WTC11 (cell line): ENCODE data around the gene PLXNB2. TPM values are rescaled to one million over a fixed set of nuclear protein-coding genes. Genes with fewer than 3 reads are reported as not detected.

Source experiments
- ETV6 ChIP-seq: sonication (generic); formaldehyde crosslinking; IDR thresholded peaks from 2 replicates; pipeline ENCODE4 v1.8.1; 2022; ENCODE audit warnings: mild to moderate bottlenecking, missing genetic modification reagents
- FOXP1 ChIP-seq: sonication (generic); formaldehyde crosslinking; IDR thresholded peaks from 2 replicates; pipeline ENCODE4 v1.8.0; 2022; ENCODE audit warnings: missing genetic modification reagents, mild to moderate bottlenecking, moderate library complexity, borderline replicate concordance
- GABPB1 ChIP-seq: sonication (generic); formaldehyde crosslinking; IDR thresholded peaks from 2 replicates; pipeline ENCODE4 v1.8.1; 2023; ENCODE audit warnings: mild to moderate bottlenecking, missing genetic modification reagents
- GRHL2 ChIP-seq: fragments of 250-450 bp; sonication (Bioruptor Pico); IDR thresholded peaks from 2 replicates; pipeline ENCODE4 v1.8.0; 2022; ENCODE audit warnings: mild to moderate bottlenecking, moderate library complexity; ENCODE audit not compliant: insufficient replicate concordance, severe bottlenecking
- HMGA2 ChIP-seq: fragments of 250-450 bp; sonication (Bioruptor Pico); IDR thresholded peaks from 2 replicates; pipeline ENCODE4 v1.4.0; 2021; ENCODE audit warnings: mild to moderate bottlenecking, moderate library complexity
- JUN ChIP-seq: sonication (generic); formaldehyde crosslinking; IDR thresholded peaks from 2 replicates; pipeline ENCODE4 v1.8.0; 2023; ENCODE audit warnings: mild to moderate bottlenecking, missing genetic modification reagents
- NFE2L1 ChIP-seq: sonication (generic); formaldehyde crosslinking; IDR thresholded peaks from 2 replicates; pipeline ENCODE4 v1.8.1; 2023; ENCODE audit warnings: missing genetic modification reagents
- RELA ChIP-seq: sonication (generic); formaldehyde crosslinking; IDR thresholded peaks from 2 replicates; pipeline ENCODE4 v1.8.1; 2022; ENCODE audit warnings: missing genetic modification reagents, mild to moderate bottlenecking, borderline replicate concordance
- SMAD3 ChIP-seq: sonication (generic); formaldehyde crosslinking; IDR thresholded peaks from 2 replicates; pipeline ENCODE4 v1.8.0; 2022; ENCODE audit warnings: missing genetic modification reagents, mild to moderate bottlenecking, borderline replicate concordance
- SOX15 ChIP-seq: fragments of 250-450 bp; sonication (Bioruptor Pico); IDR thresholded peaks from 2 replicates; pipeline ENCODE4 v1.9.0; 2021; ENCODE audit warnings: mild to moderate bottlenecking
- TCF7 ChIP-seq: sonication (generic); formaldehyde crosslinking; IDR thresholded peaks from 2 replicates; pipeline ENCODE4 v1.8.0; 2022; ENCODE audit warnings: mild to moderate bottlenecking, low read depth, missing genetic modification reagents, moderate library complexity
- TEAD1 ChIP-seq: sonication (generic); formaldehyde crosslinking; IDR thresholded peaks from 2 replicates; pipeline ENCODE4 v1.8.0; 2022; ENCODE audit warnings: mild to moderate bottlenecking, missing genetic modification reagents
- TP53 ChIP-seq: sonication (generic); formaldehyde crosslinking; IDR thresholded peaks from 2 replicates; pipeline ENCODE4 v1.8.1; 2023; ENCODE audit warnings: mild to moderate bottlenecking, missing genetic modification reagents
- ZBTB21 ChIP-seq: sonication (generic); formaldehyde crosslinking; IDR thresholded peaks from 2 replicates; pipeline ENCODE4 v1.8.1; 2023; ENCODE audit warnings: mild to moderate bottlenecking, missing genetic modification reagents, borderline replicate concordance
- ZBTB43 ChIP-seq: sonication (generic); formaldehyde crosslinking; IDR thresholded peaks from 2 replicates; pipeline ENCODE4 v1.8.1; 2023; ENCODE audit warnings: mild to moderate bottlenecking, missing genetic modification reagents
- ZNF121 ChIP-seq: sonication (generic); formaldehyde crosslinking; IDR thresholded peaks from 2 replicates; pipeline ENCODE4 v1.8.0; 2023; ENCODE audit warnings: missing genetic modification reagents
- ZNF263 ChIP-seq: sonication (generic); formaldehyde crosslinking; IDR thresholded peaks from 2 replicates; pipeline ENCODE4 v1.8.1; 2022; ENCODE audit warnings: low read depth, mild to moderate bottlenecking, moderate library complexity, missing genetic modification reagents
- ZNF317 ChIP-seq: sonication (generic); formaldehyde crosslinking; IDR thresholded peaks from 2 replicates; pipeline ENCODE4 v1.8.1; 2023; ENCODE audit warnings: low read depth, mild to moderate bottlenecking, moderate library complexity, missing genetic modification reagents, borderline replicate concordance
- total RNA-seq: library from RNA; stranded (reverse); gene quantifications from 3 replicates; pipeline ENCODE4 v1.2.3, GENCODE V29; 2021
- TF ChIP-seq, protein P1 (sequence below): sonication (generic); formaldehyde crosslinking; IDR thresholded peaks from 2 replicates; pipeline ENCODE4 v1.8.0; 2022; ENCODE audit warnings: mild to moderate bottlenecking, missing genetic modification reagents
- TF ChIP-seq, protein P2 (sequence below): sonication (generic); formaldehyde crosslinking; IDR thresholded peaks from 2 replicates; pipeline ENCODE4 v1.8.1; 2023; ENCODE audit warnings: mild to moderate bottlenecking, missing genetic modification reagents, borderline replicate concordance
- TF ChIP-seq, protein P3 (sequence below): sonication (generic); formaldehyde crosslinking; IDR thresholded peaks from 2 replicates; pipeline ENCODE4 v1.8.0; 2023; ENCODE audit warnings: missing genetic modification reagents, mild to moderate bottlenecking, borderline replicate concordance
- TF ChIP-seq, protein P4 (sequence below): fragments of 250-450 bp; sonication (Bioruptor Pico); IDR thresholded peaks from 2 replicates; pipeline ENCODE4 v2.1.2; 2022; ENCODE audit warnings: mild to moderate bottlenecking, moderate library complexity
- TF ChIP-seq, protein P5 (sequence below): sonication (generic); formaldehyde crosslinking; IDR thresholded peaks from 2 replicates; pipeline ENCODE4 v1.8.0; 2022; ENCODE audit warnings: mild to moderate bottlenecking, missing genetic modification reagents
- TF ChIP-seq, protein P6 (sequence below): sonication (generic); formaldehyde crosslinking; IDR thresholded peaks from 2 replicates; pipeline ENCODE4 v1.8.1; 2022; ENCODE audit warnings: mild to moderate bottlenecking, moderate library complexity, missing genetic modification reagents

Gene PLXNB2
- total RNA-seq, 1 experiment from 2014 or later, result 113 TPM

DNA sequence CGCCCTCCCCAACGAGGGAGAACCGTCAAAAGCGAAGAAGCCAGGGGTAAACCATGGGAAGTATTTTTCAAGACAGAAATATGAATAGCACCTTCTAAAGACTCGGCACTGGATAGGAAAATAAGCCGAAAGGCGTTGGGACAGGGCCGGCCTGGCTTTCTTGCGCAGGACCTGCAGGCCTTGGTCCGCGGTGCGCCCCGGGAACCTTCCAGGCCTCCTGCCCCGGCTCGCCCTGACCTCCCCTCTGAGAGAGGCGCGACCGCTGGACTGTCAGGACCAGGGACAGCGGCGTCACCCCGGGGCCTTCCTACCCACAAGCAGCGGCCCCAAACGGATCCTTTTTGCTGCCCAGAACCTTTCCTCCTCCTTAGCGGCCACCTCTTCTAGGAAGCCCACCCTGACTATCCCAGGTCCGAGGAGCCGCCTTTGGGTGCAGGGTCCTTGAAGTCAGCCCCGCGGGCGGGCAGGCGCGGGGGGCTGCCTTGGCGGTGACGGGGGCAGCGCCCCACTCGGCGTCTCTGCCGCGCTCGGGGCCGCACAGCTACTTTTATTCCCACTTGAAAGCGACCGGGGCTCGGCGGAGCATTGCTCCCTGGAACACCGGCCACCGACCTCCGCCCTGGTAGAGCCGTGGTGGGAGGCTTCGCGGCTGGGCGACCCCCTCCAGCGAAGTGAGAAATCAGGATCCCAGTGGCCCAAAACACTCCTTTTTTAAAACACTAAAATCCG, 36.6 kb downstream of the PLXNB2 start (continued):
- no peak; the same call in 1 of the 2 replicates for TF ChIP-seq ZNF263 (CRISPR knock-in tag)
- peak; percentile 91 for TF ChIP-seq TEAD1 (CRISPR knock-in tag)
- TF ChIP-seq, protein P1, sequence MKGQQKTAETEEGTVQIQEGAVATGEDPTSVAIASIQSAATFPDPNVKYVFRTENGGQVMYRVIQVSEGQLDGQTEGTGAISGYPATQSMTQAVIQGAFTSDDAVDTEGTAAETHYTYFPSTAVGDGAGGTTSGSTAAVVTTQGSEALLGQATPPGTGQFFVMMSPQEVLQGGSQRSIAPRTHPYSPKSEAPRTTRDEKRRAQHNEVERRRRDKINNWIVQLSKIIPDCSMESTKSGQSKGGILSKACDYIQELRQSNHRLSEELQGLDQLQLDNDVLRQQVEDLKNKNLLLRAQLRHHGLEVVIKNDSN, result peak; percentile 46; the same call in 1 of the 2 replicates
- TF ChIP-seq GABPB1, result peak; percentile 39; the same call in 1 of the 2 replicates
- TF ChIP-seq, protein P2, sequence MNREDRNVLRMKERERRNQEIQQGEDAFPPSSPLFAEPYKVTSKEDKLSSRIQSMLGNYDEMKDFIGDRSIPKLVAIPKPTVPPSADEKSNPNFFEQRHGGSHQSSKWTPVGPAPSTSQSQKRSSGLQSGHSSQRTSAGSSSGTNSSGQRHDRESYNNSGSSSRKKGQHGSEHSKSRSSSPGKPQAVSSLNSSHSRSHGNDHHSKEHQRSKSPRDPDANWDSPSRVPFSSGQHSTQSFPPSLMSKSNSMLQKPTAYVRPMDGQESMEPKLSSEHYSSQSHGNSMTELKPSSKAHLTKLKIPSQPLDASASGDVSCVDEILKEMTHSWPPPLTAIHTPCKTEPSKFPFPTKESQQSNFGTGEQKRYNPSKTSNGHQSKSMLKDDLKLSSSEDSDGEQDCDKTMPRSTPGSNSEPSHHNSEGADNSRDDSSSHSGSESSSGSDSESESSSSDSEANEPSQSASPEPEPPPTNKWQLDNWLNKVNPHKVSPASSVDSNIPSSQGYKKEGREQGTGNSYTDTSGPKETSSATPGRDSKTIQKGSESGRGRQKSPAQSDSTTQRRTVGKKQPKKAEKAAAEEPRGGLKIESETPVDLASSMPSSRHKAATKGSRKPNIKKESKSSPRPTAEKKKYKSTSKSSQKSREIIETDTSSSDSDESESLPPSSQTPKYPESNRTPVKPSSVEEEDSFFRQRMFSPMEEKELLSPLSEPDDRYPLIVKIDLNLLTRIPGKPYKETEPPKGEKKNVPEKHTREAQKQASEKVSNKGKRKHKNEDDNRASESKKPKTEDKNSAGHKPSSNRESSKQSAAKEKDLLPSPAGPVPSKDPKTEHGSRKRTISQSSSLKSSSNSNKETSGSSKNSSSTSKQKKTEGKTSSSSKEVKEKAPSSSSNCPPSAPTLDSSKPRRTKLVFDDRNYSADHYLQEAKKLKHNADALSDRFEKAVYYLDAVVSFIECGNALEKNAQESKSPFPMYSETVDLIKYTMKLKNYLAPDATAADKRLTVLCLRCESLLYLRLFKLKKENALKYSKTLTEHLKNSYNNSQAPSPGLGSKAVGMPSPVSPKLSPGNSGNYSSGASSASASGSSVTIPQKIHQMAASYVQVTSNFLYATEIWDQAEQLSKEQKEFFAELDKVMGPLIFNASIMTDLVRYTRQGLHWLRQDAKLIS (CRISPR knock-in tag), result no peak
- no peak for TF ChIP-seq HMGA2
- TF ChIP-seq ETV6 (CRISPR knock-in tag), result peak; percentile 59; the same call in 1 of the 2 replicates
- 0 out of 2 replicates have a peak, but pooled peaks have one; percentile 61 for TF ChIP-seq SMAD3
- peak; percentile 92 for TF ChIP-seq JUN
- no peak for TF ChIP-seq NFE2L1 (CRISPR knock-in tag)
- peak; percentile 62; the same call in 1 of the 2 replicates for TF ChIP-seq TCF7 (CRISPR knock-in tag)
- peak; percentile 92 for TF ChIP-seq TP53 (CRISPR knock-in tag)
- TF ChIP-seq, protein P3, sequence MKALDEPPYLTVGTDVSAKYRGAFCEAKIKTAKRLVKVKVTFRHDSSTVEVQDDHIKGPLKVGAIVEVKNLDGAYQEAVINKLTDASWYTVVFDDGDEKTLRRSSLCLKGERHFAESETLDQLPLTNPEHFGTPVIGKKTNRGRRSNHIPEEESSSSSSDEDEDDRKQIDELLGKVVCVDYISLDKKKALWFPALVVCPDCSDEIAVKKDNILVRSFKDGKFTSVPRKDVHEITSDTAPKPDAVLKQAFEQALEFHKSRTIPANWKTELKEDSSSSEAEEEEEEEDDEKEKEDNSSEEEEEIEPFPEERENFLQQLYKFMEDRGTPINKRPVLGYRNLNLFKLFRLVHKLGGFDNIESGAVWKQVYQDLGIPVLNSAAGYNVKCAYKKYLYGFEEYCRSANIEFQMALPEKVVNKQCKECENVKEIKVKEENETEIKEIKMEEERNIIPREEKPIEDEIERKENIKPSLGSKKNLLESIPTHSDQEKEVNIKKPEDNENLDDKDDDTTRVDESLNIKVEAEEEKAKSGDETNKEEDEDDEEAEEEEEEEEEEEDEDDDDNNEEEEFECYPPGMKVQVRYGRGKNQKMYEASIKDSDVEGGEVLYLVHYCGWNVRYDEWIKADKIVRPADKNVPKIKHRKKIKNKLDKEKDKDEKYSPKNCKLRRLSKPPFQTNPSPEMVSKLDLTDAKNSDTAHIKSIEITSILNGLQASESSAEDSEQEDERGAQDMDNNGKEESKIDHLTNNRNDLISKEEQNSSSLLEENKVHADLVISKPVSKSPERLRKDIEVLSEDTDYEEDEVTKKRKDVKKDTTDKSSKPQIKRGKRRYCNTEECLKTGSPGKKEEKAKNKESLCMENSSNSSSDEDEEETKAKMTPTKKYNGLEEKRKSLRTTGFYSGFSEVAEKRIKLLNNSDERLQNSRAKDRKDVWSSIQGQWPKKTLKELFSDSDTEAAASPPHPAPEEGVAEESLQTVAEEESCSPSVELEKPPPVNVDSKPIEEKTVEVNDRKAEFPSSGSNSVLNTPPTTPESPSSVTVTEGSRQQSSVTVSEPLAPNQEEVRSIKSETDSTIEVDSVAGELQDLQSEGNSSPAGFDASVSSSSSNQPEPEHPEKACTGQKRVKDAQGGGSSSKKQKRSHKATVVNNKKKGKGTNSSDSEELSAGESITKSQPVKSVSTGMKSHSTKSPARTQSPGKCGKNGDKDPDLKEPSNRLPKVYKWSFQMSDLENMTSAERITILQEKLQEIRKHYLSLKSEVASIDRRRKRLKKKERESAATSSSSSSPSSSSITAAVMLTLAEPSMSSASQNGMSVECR (CRISPR knock-in tag), result peak; percentile 96
- no peak for TF ChIP-seq ZNF317 (CRISPR knock-in tag)
- no peak for TF ChIP-seq GRHL2 (CRISPR knock-in tag)
- no peak for TF ChIP-seq ZNF121 (CRISPR knock-in tag)
- TF ChIP-seq, protein P4, sequence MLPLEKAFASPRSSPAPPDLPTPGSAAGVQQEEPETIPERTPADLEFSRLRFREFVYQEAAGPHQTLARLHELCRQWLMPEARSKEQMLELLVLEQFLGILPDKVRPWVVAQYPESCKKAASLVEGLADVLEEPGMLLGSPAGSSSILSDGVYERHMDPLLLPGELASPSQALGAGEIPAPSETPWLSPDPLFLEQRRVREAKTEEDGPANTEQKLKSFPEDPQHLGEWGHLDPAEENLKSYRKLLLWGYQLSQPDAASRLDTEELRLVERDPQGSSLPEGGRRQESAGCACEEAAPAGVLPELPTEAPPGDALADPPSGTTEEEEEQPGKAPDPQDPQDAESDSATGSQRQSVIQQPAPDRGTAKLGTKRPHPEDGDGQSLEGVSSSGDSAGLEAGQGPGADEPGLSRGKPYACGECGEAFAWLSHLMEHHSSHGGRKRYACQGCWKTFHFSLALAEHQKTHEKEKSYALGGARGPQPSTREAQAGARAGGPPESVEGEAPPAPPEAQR (CRISPR knock-in tag), result no peak
- TF ChIP-seq, protein P5, sequence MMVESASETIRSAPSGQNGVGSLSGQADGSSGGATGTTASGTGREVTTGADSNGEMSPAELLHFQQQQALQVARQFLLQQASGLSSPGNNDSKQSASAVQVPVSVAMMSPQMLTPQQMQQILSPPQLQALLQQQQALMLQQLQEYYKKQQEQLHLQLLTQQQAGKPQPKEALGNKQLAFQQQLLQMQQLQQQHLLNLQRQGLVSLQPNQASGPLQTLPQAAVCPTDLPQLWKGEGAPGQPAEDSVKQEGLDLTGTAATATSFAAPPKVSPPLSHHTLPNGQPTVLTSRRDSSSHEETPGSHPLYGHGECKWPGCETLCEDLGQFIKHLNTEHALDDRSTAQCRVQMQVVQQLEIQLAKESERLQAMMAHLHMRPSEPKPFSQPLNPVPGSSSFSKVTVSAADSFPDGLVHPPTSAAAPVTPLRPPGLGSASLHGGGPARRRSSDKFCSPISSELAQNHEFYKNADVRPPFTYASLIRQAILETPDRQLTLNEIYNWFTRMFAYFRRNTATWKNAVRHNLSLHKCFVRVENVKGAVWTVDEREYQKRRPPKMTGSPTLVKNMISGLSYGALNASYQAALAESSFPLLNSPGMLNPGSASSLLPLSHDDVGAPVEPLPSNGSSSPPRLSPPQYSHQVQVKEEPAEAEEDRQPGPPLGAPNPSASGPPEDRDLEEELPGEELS (CRISPR knock-in tag), result peak; percentile 93
- 0 out of 2 replicates have a peak, but pooled peaks have one; percentile 40 for TF ChIP-seq ZBTB21 (CRISPR knock-in tag)
- TF ChIP-seq RELA (CRISPR knock-in tag), result peak; percentile 86; the same call in 1 of the 2 replicates
- peak; percentile 54; the same call in 1 of the 2 replicates for TF ChIP-seq ZBTB43 (CRISPR knock-in tag)
- TF ChIP-seq, protein P6, sequence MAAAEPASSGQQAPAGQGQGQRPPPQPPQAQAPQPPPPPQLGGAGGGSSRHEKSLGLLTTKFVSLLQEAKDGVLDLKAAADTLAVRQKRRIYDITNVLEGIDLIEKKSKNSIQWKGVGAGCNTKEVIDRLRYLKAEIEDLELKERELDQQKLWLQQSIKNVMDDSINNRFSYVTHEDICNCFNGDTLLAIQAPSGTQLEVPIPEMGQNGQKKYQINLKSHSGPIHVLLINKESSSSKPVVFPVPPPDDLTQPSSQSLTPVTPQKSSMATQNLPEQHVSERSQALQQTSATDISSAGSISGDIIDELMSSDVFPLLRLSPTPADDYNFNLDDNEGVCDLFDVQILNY, result peak; percentile 53; the same call in 1 of the 2 replicates
- no peak for TF ChIP-seq SOX15 (CRISPR knock-in tag)
- TF ChIP-seq FOXP1, result peak; percentile 90; the same call in 1 of the 2 replicates
